Stimulated activated naive B cell treated with anti-CD40 and anti-IgM and Interleukin-4, amounts not matched to agents 10 μg/mL and 1 μg/mL and 100 μg/mL, for 72 hours (primary cell): ENCODE results near the gene CTNNBL1.

ENCODE experiments used
- ATAC-seq, 2 donors: fragments of 150-1000 bp; cut with Tn5 transposase; replicated peaks; 2 replicates each; pipeline ENCODE4 v1.10.0; 2021; ENCODE audit warnings: moderate library complexity in 1 of 2
- DNase-seq: peaks from one replicate; pipeline ENCODE4 v3.0.0; 2021
- H3K27ac Mint-ChIP-seq: one replicate; pipeline ENCODE4 v1.8.0; 2022; ENCODE audit warnings: mild to moderate bottlenecking, mixed read lengths
- H3K27me3 Mint-ChIP-seq, 2 donors: one replicate each; pipeline ENCODE4 v1.8.0; 2022; ENCODE audit warnings: mixed read lengths in 2 of 2
- H3K36me3 Mint-ChIP-seq, 2 donors: one replicate each; pipeline ENCODE4 v1.8.0; 2022; ENCODE audit warnings: mixed read lengths in 2 of 2, mild to moderate bottlenecking in 1 of 2
- H3K4me1 Mint-ChIP-seq, 2 donors: one replicate each; pipeline ENCODE4 v1.8.0; 2022; ENCODE audit warnings: mixed read lengths in 2 of 2, mild to moderate bottlenecking in 1 of 2
- H3K4me3 Mint-ChIP-seq, 2 donors: one replicate each; pipeline ENCODE4 v1.8.0; 2022; ENCODE audit warnings: mild to moderate bottlenecking in 2 of 2, mixed read lengths in 2 of 2, moderate library complexity in 1 of 2
- H3K9me3 Mint-ChIP-seq, 2 donors: one replicate each; pipeline ENCODE4 v1.8.0; 2022; ENCODE audit warnings: mixed read lengths in 2 of 2, mild to moderate bottlenecking in 1 of 2

CTNNBL1 gene

GRCh38 chr20:37829128-37829527, 135.3 kb downstream of the CTNNBL1 start:
- DNase-seq (no peak), ATAC-seq (no peak)
- no peaks in the 10 kb centered on the region for H3K9me3 Mint-ChIP-seq
- H3K27me3 Mint-ChIP-seq = no peaks in the 10 kb centered on the region
- peaks cover 14 to 31% of the 10 kb centered on the region in 2 donors for H3K4me1 Mint-ChIP-seq
- H3K27ac Mint-ChIP-seq = peak overlapping the region; percentile 37
- no peak overlapping the region for H3K4me3 Mint-ChIP-seq
- H3K36me3 Mint-ChIP-seq = peaks cover 17 to 42% of the 10 kb centered on the region in 2 donors

- peaks cover 18 to 43% of the 10 kb centered on the region in 2 donors for H3K4me1 Mint-ChIP-seq
- no peak overlapping the region for H3K27ac Mint-ChIP-seq
- ATAC-seq = no peak
- no peaks in the 10 kb centered on the region for H3K9me3 Mint-ChIP-seq
- no peak overlapping the region for H3K4me3 Mint-ChIP-seq
- no peaks in the 10 kb centered on the region for H3K27me3 Mint-ChIP-seq
- no peak for DNase-seq
- H3K36me3 Mint-ChIP-seq = peaks cover 25 to 50% of the 10 kb centered on the region in 2 donors
These were observed 139.5 kb downstream of the CTNNBL1 start for GRCh38 chr20:37833221-37833896.

DNA sequence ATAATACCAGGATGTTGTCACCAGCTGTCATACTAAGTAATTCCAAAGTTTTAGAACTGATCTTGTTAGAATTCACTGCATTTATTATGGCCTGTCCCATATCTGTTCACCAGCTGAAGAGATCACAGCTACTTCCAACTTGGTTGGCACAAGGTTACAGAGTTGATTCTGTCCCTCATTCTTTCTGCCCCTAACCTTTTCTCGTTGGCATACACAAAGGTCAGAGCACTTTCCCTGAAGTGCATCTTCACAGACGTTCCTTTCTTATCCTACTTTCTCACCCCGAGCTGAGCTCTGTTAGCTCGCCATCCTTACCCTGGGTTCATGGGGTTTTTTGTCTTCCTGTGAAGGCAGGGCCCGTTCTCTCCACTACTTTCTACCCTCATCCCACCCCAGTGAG, 143.1 kb downstream of the CTNNBL1 start:
- H3K27ac Mint-ChIP-seq = no peak overlapping the region
- H3K9me3 Mint-ChIP-seq = no peaks in the 10 kb centered on the region
- H3K27me3 Mint-ChIP-seq = no peaks in the 10 kb centered on the region
- H3K4me1 Mint-ChIP-seq = peaks cover 11 to 30% of the 10 kb centered on the region in 2 donors
- ATAC-seq = no peak
- H3K4me3 Mint-ChIP-seq = no peak overlapping the region
- no peak for DNase-seq
- H3K36me3 Mint-ChIP-seq = peaks cover 28 to 44% of the 10 kb centered on the region in 2 donors

GRCh38 chr20:37837924-37838323, 144.1 kb downstream of the CTNNBL1 start:
- H3K9me3 Mint-ChIP-seq = no peaks in the 10 kb centered on the region
- peaks cover 11 to 30% of the 10 kb centered on the region in 2 donors for H3K4me1 Mint-ChIP-seq
- no peaks in the 10 kb centered on the region for H3K27me3 Mint-ChIP-seq
- no peak for ATAC-seq
- H3K27ac Mint-ChIP-seq = no peak overlapping the region
- no peak for DNase-seq
- no peak overlapping the region for H3K4me3 Mint-ChIP-seq
- H3K36me3 Mint-ChIP-seq = peaks cover 34 to 51% of the 10 kb centered on the region in 2 donors

- ATAC-seq = no peak
- Mint-ChIP-seq H3K4me3 (no peak overlapping the region), H3K27ac (no peak overlapping the region)
These were observed 145.1 kb downstream of the CTNNBL1 start for GRCh38 chr20:37838769-37839431.

DNA sequence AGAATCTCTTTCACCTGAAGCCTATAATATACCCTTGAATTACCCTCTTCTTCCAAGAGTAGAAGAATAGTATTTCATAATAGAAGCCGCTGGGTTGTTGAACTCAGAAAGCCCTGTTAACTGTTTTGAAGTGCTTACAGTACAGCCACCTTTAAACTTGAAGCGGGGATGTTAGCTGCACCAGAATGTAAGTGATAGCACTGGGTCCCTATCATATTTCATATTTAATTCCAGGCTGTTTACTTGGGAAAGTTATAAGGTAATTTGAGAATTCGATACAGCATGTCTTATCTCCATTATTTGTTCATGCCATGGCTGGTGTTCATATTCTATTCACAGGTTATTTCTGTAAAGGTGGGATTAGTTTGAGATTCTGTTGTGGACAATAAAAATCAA, 145.6 kb downstream of the CTNNBL1 start:
- Mint-ChIP-seq H3K27ac (no peak overlapping the region), H3K27me3 (no peaks in the 10 kb centered on the region), H3K4me3 (no peak overlapping the region), H3K4me1 (peaks cover 11 to 23% of the 10 kb centered on the region in 2 donors), H3K9me3 (no peaks in the 10 kb centered on the region), H3K36me3 (peaks cover 38 to 57% of the 10 kb centered on the region in 2 donors)
- DNase-seq = no peak
- ATAC-seq = no peak

More at GRCh38 chr20:37838769-37839431, 145.1 kb downstream of the CTNNBL1 start:
- Mint-ChIP-seq H3K9me3 (no peaks in the 10 kb centered on the region), H3K4me1 (peaks cover 11 to 23% of the 10 kb centered on the region in 2 donors), H3K27me3 (no peaks in the 10 kb centered on the region), H3K36me3 (peaks cover 33 to 53% of the 10 kb centered on the region in 2 donors)
- DNase-seq = no peak

GRCh38 chr20:37839955-37840354, 146.1 kb downstream of the CTNNBL1 start:
- Mint-ChIP-seq H3K27me3 (no peaks in the 10 kb centered on the region), H3K36me3 (peaks cover 38 to 57% of the 10 kb centered on the region in 2 donors), H3K4me1 (peaks cover 11 to 23% of the 10 kb centered on the region in 2 donors), H3K27ac (no peak overlapping the region), H3K4me3 (no peak overlapping the region), H3K9me3 (no peaks in the 10 kb centered on the region)
- DNase-seq (no peak), ATAC-seq (no peak)

GRCh38 chr20:37841389-37841788, 147.6 kb downstream of the CTNNBL1 start:
- Mint-ChIP-seq H3K27ac (no peak overlapping the region), H3K27me3 (no peaks in the 10 kb centered on the region), H3K4me1 (peaks cover 8 to 20% of the 10 kb centered on the region in 2 donors), H3K36me3 (peaks cover 40 to 59% of the 10 kb centered on the region in 2 donors), H3K4me3 (no peak overlapping the region), H3K9me3 (no peaks in the 10 kb centered on the region)
- DNase-seq = no peak
- ATAC-seq = no peak

GRCh38 chr20:37841971-37842370, 148.1 kb downstream of the CTNNBL1 start:
- no peak overlapping the region for H3K4me3 Mint-ChIP-seq
- H3K27ac Mint-ChIP-seq = peak overlapping the region; percentile 33
- H3K27me3 Mint-ChIP-seq = no peaks in the 10 kb centered on the region
- peaks cover 37 to 61% of the 10 kb centered on the region in 2 donors for H3K36me3 Mint-ChIP-seq
- H3K9me3 Mint-ChIP-seq = no peaks in the 10 kb centered on the region
- ATAC-seq = no peak
- peaks cover 6 to 14% of the 10 kb centered on the region in 2 donors for H3K4me1 Mint-ChIP-seq
- DNase-seq = no peak

- no peaks in the 10 kb centered on the region for H3K9me3 Mint-ChIP-seq
- peaks cover 44 to 75% of the 10 kb centered on the region in 2 donors for H3K36me3 Mint-ChIP-seq
- no peak for DNase-seq
- H3K4me1 Mint-ChIP-seq = peaks cover 0 to 2% of the 10 kb centered on the region in 2 donors
- no peaks in the 10 kb centered on the region for H3K27me3 Mint-ChIP-seq
- H3K4me3 Mint-ChIP-seq = no peak overlapping the region
- H3K27ac Mint-ChIP-seq = no peak overlapping the region
- ATAC-seq = no peak
These were observed 151.4 kb downstream of the CTNNBL1 start for GRCh38 chr20:37845241-37845681.

DNA sequence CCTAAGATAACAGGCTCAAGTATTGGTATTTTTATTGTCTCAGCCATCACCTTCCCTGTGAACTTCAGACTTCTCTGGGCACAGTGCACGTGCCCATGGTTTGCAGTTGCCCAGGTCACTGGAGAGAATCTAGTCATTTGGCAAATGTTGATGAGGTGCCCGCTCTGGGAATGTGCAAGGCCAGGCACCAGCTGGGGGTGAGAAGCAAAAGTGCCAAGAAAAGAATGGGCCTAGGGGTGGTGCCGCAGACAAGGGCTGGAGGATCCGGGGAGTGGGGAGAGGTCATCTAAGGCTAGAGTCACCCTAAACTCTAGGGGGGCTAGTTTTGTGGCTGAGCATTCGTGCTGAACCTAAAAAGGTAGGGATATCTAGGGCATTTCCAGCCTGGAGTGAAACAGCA, 152.0 kb downstream of the CTNNBL1 start:
- no peak overlapping the region for H3K4me3 Mint-ChIP-seq
- DNase-seq = no peak
- peak overlapping the region; percentile 57 for H3K27ac Mint-ChIP-seq
- ATAC-seq = no peak
- H3K36me3 Mint-ChIP-seq = peaks cover 43 to 74% of the 10 kb centered on the region in 2 donors
- no peaks in the 10 kb centered on the region for H3K9me3 Mint-ChIP-seq
- no peaks in the 10 kb centered on the region for H3K27me3 Mint-ChIP-seq
- H3K4me1 Mint-ChIP-seq = peaks cover 2 to 4% of the 10 kb centered on the region in 2 donors

GRCh38 chr20:37846573-37846972, 152.7 kb downstream of the CTNNBL1 start:
- Mint-ChIP-seq H3K27me3 (no peaks in the 10 kb centered on the region), H3K4me1 (peaks cover 2 to 5% of the 10 kb centered on the region in 2 donors), H3K4me3 (no peak overlapping the region), H3K9me3 (no peaks in the 10 kb centered on the region), H3K27ac (no peak overlapping the region), H3K36me3 (peaks cover 43 to 71% of the 10 kb centered on the region in 2 donors)
- ATAC-seq = no peak
- DNase-seq = no peak

DNA sequence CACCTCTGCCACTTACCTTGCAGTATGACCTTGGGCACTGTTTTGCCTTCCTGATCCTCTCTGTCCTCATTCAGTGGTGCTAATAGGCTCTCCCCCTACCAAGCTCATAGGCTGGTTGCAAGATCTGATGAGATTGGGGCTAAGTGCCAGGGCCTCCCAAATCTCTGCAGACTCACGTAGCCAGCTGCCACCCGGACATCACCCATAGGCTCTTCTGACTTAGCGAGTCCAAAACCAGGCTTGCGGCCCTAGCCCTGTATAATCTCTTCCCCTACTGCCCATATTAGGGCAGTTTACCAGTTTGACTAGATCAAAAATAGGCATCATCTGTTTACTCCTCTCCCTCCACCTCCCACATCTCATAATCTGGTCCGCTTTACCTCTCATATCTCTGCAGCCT, 154.9 kb downstream of the CTNNBL1 start:
- H3K9me3 Mint-ChIP-seq = no peaks in the 10 kb centered on the region
- H3K4me1 Mint-ChIP-seq = peaks cover 2 to 7% of the 10 kb centered on the region in 2 donors
- H3K36me3 Mint-ChIP-seq = peaks cover 30 to 65% of the 10 kb centered on the region in 2 donors
- ATAC-seq (no peak), DNase-seq (no peak)
- H3K27me3 Mint-ChIP-seq = no peaks in the 10 kb centered on the region
- H3K27ac Mint-ChIP-seq = no peak overlapping the region
- H3K4me3 Mint-ChIP-seq = no peak overlapping the region

DNA sequence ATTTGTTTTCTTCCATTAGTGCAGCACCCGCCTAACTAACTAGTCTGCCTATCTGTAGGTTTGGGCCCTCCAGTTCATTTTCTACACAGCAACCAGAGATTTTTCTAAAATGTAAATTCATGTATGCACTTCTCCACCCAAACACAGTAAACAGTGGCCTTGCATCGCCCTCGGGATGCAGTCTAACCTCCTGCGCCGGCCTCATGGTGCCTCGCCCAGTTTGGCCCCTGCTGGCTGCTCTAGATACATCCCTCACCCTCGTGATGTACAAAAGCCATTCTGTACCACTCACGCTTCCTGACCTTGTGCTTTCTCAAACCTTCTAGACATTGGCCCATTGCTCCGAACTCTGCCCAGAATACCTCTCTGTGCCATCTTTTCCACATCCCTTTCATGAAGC, 155.3 kb downstream of the CTNNBL1 start:
- DNase-seq (no peak), ATAC-seq (no peak)
- no peaks in the 10 kb centered on the region for H3K27me3 Mint-ChIP-seq
- H3K9me3 Mint-ChIP-seq = no peaks in the 10 kb centered on the region
- H3K4me1 Mint-ChIP-seq = peaks cover 2 to 11% of the 10 kb centered on the region in 2 donors
- H3K4me3 Mint-ChIP-seq = no peak overlapping the region
- peaks cover 31 to 65% of the 10 kb centered on the region in 2 donors for H3K36me3 Mint-ChIP-seq
- H3K27ac Mint-ChIP-seq = no peak overlapping the region

DNA sequence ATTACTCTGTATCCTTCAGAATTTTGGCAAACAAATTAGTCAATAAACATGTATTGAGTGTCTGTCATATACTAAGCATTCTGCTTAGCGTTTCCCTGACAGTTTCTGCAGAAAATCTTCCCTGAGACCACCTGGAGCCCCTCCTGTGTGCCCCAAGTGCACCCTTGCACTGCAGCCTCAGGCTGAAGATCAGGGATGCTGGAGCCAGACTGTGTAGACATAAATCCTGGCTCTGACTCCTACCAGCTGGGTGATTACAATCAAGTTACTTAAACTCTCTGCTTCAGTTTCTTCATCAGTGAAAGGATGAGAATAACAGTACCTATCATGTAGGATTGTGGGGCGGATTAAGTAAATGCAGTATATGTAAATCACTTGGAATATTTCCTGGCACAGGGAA, 155.7 kb downstream of the CTNNBL1 start:
- H3K36me3 Mint-ChIP-seq = peaks cover 31 to 66% of the 10 kb centered on the region in 2 donors
- no peaks in the 10 kb centered on the region for H3K27me3 Mint-ChIP-seq
- DNase-seq = no peak
- H3K4me1 Mint-ChIP-seq = peaks cover 2 to 13% of the 10 kb centered on the region in 2 donors
- no peak overlapping the region for H3K4me3 Mint-ChIP-seq
- no peaks in the 10 kb centered on the region for H3K9me3 Mint-ChIP-seq
- H3K27ac Mint-ChIP-seq = no peak overlapping the region
- ATAC-seq = no peak
